CD14-positive monocyte (primary cell): ENCODE measurements around the gene NAA11. TPM values are rescaled to one million over a fixed set of nuclear protein-coding genes. Genes with fewer than 3 reads are reported as not detected.

Experiments used
- DNase-seq, 3 donors: peaks; one replicate each; pipeline ENCODE4 v3.0.0-alpha.2; 2011 to 2022
- H2AFZ ChIP-seq: 2 replicates; pipeline ENCODE4 v1.6.0; 2012; ENCODE audit warnings: mild to moderate bottlenecking, low read depth, low read length, inconsistent platforms; ENCODE audit not compliant: insufficient read depth, poor library complexity, severe bottlenecking
- H3K27ac ChIP-seq, 2 donors: 1 replicate in 1 of 2; 2 replicates in 1 of 2; pipeline ENCODE4 v1.5.1; 2012 to 2013; ENCODE audit warnings: low read length in 2 of 2, control low read depth in 1 of 2, inconsistent platforms in 1 of 2, low read depth in 1 of 2, mild to moderate bottlenecking in 1 of 2
- H3K27me3 ChIP-seq, 2 donors: one replicate each; pipeline versions ENCODE4 v1.6.0 to v1.6.1; 2011 to 2013; ENCODE audit warnings: low read length in 2 of 2; ENCODE audit not compliant: control insufficient read depth in 2 of 2, insufficient read depth in 2 of 2
- H3K36me3 ChIP-seq, 2 donors: replicated peaks in 1 of 2; 1 replicate in 1 of 2; 2 replicates in 1 of 2; pipeline versions ENCODE4 v1.5.1 to v1.6.1; 2012 to 2013; ENCODE audit warnings: low read length in 2 of 2, control low read depth in 1 of 2, inconsistent platforms in 1 of 2, mild to moderate bottlenecking in 1 of 2; ENCODE audit not compliant: insufficient read depth in 2 of 2, control insufficient read depth in 1 of 2
- H3K4me1 ChIP-seq, 2 donors: 1 replicate in 1 of 2; 2 replicates in 1 of 2; pipeline versions ENCODE4 v1.5.1 to v1.6.1; 2012 to 2013; ENCODE audit warnings: low read length in 2 of 2, control low read depth in 1 of 2, inconsistent platforms in 1 of 2, mild to moderate bottlenecking in 1 of 2, moderate library complexity in 1 of 2; ENCODE audit not compliant: insufficient read depth in 2 of 2, control insufficient read depth in 1 of 2
- H3K4me2 ChIP-seq: replicated peaks from 2 replicates; pipeline ENCODE3; 2012; ENCODE audit warnings: low read length, moderate library complexity, mild to moderate bottlenecking; ENCODE audit not compliant: poor library complexity, severe bottlenecking; ENCODE audit errors: extremely low read depth
- H3K4me3 ChIP-seq, 3 experiments: fragments of 200-600 bp in 1 of 3; sonication (generic) in 1 of 3; replicated peaks in 1 of 3; 1 replicate in 2 of 3; 2 replicates in 1 of 3; pipeline ENCODE4 v1.5.1; 2011 to 2013; ENCODE audit warnings: low read length in 3 of 3, mild to moderate bottlenecking in 3 of 3, control low read depth in 2 of 3, low read depth in 2 of 3, inconsistent platforms in 1 of 3, moderate library complexity in 1 of 3
- H3K79me2 ChIP-seq: 2 replicates; pipeline ENCODE4 v1.6.0; 2012; ENCODE audit warnings: mild to moderate bottlenecking, control low read depth, inconsistent platforms, low read length, moderate library complexity; ENCODE audit not compliant: insufficient read depth
- H3K9ac ChIP-seq: 2 replicates; pipeline ENCODE4 v1.6.0; 2017; ENCODE audit warnings: low read length, mild to moderate bottlenecking; ENCODE audit not compliant: insufficient read depth, poor library complexity, severe bottlenecking
- H3K9me3 ChIP-seq, 2 donors: replicated peaks in 1 of 2; 1 replicate in 1 of 2; 2 replicates in 1 of 2; pipeline versions ENCODE4 v1.5.1 to v1.6.1; 2012 to 2013; ENCODE audit warnings: low read length in 2 of 2, control low read depth in 1 of 2; ENCODE audit not compliant: control insufficient read depth in 1 of 2, insufficient read depth in 1 of 2
- H4K20me1 ChIP-seq: 2 replicates; pipeline ENCODE4 v1.6.0; 2012; ENCODE audit warnings: mild to moderate bottlenecking, low read length, control low read depth, moderate library complexity; ENCODE audit not compliant: insufficient read depth
- H3K27ac Mint-ChIP-seq, 7 donors: one replicate each; pipeline ENCODE4 v1.8.0; 2020; ENCODE audit warnings: mild to moderate bottlenecking in 7 of 7, mixed read lengths in 7 of 7, moderate library complexity in 6 of 7, inconsistent platforms in 2 of 7
- H3K27me3 Mint-ChIP-seq, 3 donors: one replicate each; pipeline ENCODE4 v1.8.0; 2021 to 2022; ENCODE audit warnings: low read depth in 3 of 3, mild to moderate bottlenecking in 3 of 3, mixed read lengths in 3 of 3, moderate library complexity in 3 of 3, inconsistent platforms in 1 of 3
- H3K36me3 Mint-ChIP-seq, 2 donors: one replicate each; pipeline ENCODE4 v1.8.0; 2020; ENCODE audit warnings: mixed read lengths in 2 of 2, inconsistent platforms in 1 of 2, mild to moderate bottlenecking in 1 of 2
- H3K4me1 Mint-ChIP-seq: one replicate; pipeline ENCODE4 v1.8.0; 2020; ENCODE audit warnings: mild to moderate bottlenecking, mixed read lengths
- H3K4me3 Mint-ChIP-seq, 2 donors: one replicate each; pipeline ENCODE4 v1.8.0; 2020; ENCODE audit warnings: mild to moderate bottlenecking in 2 of 2, mixed read lengths in 2 of 2, moderate library complexity in 1 of 2
- H3K9me3 Mint-ChIP-seq, 7 donors: one replicate each; pipeline ENCODE4 v1.8.0; 2020 to 2022; ENCODE audit warnings: mixed read lengths in 7 of 7, mild to moderate bottlenecking in 6 of 7, moderate library complexity in 6 of 7, inconsistent platforms in 2 of 7
- CTCF ChIP-seq: fragments of 200-600 bp; IDR thresholded peaks from one replicate; pipeline ENCODE4 v1.8.0; 2022; ENCODE audit warnings: antibody characterized with exemption, mild to moderate bottlenecking
- WGBS: methylation state at CpG from one replicate; pipeline ENCODE4 v1.1.5; 2013; ENCODE audit warnings: missing lambda C conversion rate; ENCODE audit not compliant: insufficient coverage; 5-methylcytosine and 5-hydroxymethylcytosine counted together
- intact Hi-C, 2 donors: fragments of 100-400 bp; cut with micrococcal nuclease; formaldehyde crosslinking; loops; one replicate each; pipeline versions ENCODE4 v1.15.0 to v1.15.1; 2023
- polyA plus RNA-seq, 3 donors: library from polyadenylated mRNA; depleted of rRNA in 1 of 3; unstranded in 2 of 3; stranded (reverse) in 1 of 3; fragments of 300-500 nt in 2 of 3; fragments of >200 nt in 1 of 3; fragmentation: Illumina TruSeq in 2 of 3; gene quantifications; 1 replicate in 2 of 3; 2 replicates in 1 of 3; pipeline ENCODE4 v1.2.3, GENCODE V29; 2012 to 2021

NAA11 gene
- polyA plus RNA-seq, 3 donors: not detected

- H3K4me2 ChIP-seq: no peak overlapping the region
- Mint-ChIP-seq H3K4me1 (no peaks in the 10 kb centered on the region), H3K27ac (no peak overlapping the region), H3K27me3 (peaks cover 0 to 4% (median 0%) of the 10 kb centered on the region in 3 donors), H3K9me3 (peaks cover 0 to 5% (median 1%) of the 10 kb centered on the region in 7 donors), H3K36me3 (no peaks in the 10 kb centered on the region), H3K4me3 (no peak overlapping the region)
- H3K27me3 ChIP-seq: no peaks in the 10 kb centered on the region
- 100% methylated on average over 2 of the region's 8 CpGs for WGBS
- no peak overlapping the region for H3K27ac ChIP-seq
- no peaks in the 10 kb centered on the region for H4K20me1 ChIP-seq
- no peak overlapping the region for H3K9ac ChIP-seq
- H2AFZ ChIP-seq: no peak overlapping the region
- H3K79me2 ChIP-seq: no peaks in the 10 kb centered on the region
- no peaks in the 10 kb centered on the region for H3K36me3 ChIP-seq
- no peaks in the 10 kb centered on the region for H3K4me1 ChIP-seq
- no peak for DNase-seq
- no peak overlapping the region for H3K4me3 ChIP-seq
- H3K9me3 ChIP-seq: peaks cover 0 to 7% of the 10 kb centered on the region in 2 donors
- intact Hi-C loops: no loop called here
- TF ChIP-seq CTCF: no peak
Observed at GRCh38 chr4:79357365-79357764, 31.5 kb upstream of the NAA11 start.

GRCh38 chr4:79353075-79353474 lies 27.2 kb upstream of the NAA11 start:
- intact Hi-C loops: no loop called here

More at GRCh38 chr4:79353075-79353474, 27.2 kb upstream of the NAA11 start:
- Mint-ChIP-seq H3K4me1 (no peaks in the 10 kb centered on the region), H3K36me3 (no peaks in the 10 kb centered on the region), H3K9me3 (peaks cover 3 to 18% (median 6%) of the 10 kb centered on the region in 7 donors), H3K4me3 (no peak overlapping the region), H3K27me3 (peaks cover 0 to 4% (median 0%) of the 10 kb centered on the region in 3 donors), H3K27ac (no peak overlapping the region)
- no peak for TF ChIP-seq CTCF
- H3K36me3 ChIP-seq: no peaks in the 10 kb centered on the region
- H3K4me3 ChIP-seq: no peak overlapping the region
- no peaks in the 10 kb centered on the region for H4K20me1 ChIP-seq
- no peak overlapping the region for H3K4me2 ChIP-seq
- H3K27ac ChIP-seq: no peak overlapping the region
- no peak overlapping the region for H3K9ac ChIP-seq
- no peak overlapping the region for H2AFZ ChIP-seq
- H3K27me3 ChIP-seq: no peaks in the 10 kb centered on the region
- H3K9me3 ChIP-seq: peaks cover 0 to 7% of the 10 kb centered on the region in 2 donors
- H3K79me2 ChIP-seq: no peaks in the 10 kb centered on the region
- H3K4me1 ChIP-seq: no peaks in the 10 kb centered on the region
- 91% methylated on average over 1 of the region's 1 CpG for WGBS
- DNase-seq: no peak
